ENCODE data around the gene ADAMTSL1.

DNA sequence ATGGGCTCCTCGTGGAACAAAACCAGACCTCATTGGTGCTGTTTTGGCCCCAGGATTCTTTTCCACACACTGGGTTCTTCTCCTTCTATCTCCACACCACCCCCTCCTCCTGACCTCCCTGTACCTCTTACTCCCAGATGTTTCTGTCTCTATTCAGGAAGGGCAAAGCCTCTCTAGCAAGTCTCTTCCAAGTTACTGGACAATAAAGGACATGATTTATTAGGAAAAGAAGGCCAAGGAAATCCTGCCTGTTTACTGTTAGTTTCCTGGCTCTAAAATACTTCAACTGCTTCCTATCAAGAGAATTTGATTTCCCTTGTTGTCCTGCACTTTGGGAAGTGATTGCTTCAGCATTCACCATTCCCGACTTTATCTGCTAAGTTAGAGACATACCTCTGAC, 297.1 kb downstream of the ADAMTSL1 start:
- TF ChIP-seq CTCF (conservative IDR thresholded peaks at IDR 0.05; ENCODE audit: low read length) (no peak), EZH2phosphoT487 (IDR thresholded peaks at IDR 0.05; ENCODE audit: borderline replicate concordance) (no peak)
